HG03039 (cell line): ENCODE measurements around the gene SLC19A1.

Experiments
- ATAC-seq: cut with Tn5 transposase; IDR thresholded peaks from one replicate; pipeline ENCODE4 v1.9.1; 2021; ENCODE audit warnings: mild to moderate bottlenecking, moderate library complexity; ENCODE audit not compliant: unreplicated experiment

SLC19A1 gene

GRCh38 chr21:45542242-45542666, at the start of gene SLC19A1:
Gene SLC19A1, minus strand, starts transcription at chr21:45542440. Its CDS starts 4,481 bp downstream, at chr21:45537959.
- ATAC-seq = peak; percentile 56

- ATAC-seq = no peak
Measured at GRCh38 chr21:45591619-45592207, 49.5 kb upstream of the SLC19A1 start.

- ATAC-seq = no peak
Measured at GRCh38 chr21:45590726-45591618, 48.7 kb upstream of the SLC19A1 start.

GRCh38 chr21:45590246-45590725, 48.0 kb upstream of the SLC19A1 start:
- no peak for ATAC-seq

- no peak for ATAC-seq
Measured at GRCh38 chr21:45589686-45590245, 47.5 kb upstream of the SLC19A1 start.

- no peak for ATAC-seq
Measured at GRCh38 chr21:45588871-45589491, 46.7 kb upstream of the SLC19A1 start.

DNA sequence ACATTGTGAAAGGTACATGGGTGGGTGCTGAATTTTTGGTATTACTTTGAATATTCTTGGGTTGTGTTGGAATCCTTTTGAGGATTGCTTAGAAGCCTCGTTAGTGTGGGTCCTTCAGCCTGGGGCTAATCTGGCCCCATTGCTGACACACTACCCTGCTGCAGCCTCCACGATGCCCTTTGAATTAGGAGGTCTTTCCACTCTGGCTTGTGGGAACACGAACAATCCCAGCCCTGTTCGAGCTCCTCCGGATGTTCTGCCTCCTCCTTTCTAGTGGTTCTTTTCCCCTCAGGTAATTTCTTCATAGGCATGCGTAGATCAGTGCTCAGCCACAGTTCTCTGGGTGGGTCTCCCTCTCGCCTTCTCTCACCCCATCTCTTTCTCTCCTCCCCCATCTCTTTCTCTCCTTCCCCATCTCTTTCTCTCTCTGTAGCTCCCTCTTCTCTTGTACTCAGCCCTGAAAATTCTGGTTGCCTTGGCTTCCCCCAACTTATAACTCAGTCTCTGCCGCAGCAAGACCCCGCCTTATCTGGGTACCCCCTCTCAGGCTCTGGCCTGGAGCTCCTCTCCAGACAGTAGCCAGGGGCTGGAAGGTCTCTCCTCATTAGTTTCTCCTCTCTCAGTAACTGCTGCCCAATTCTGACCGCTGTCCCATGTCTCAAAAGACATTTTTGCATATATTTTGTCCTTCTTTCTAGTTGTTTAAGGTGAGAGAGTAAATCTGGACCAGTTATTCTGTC, 46.0 kb upstream of the SLC19A1 start:
- no peak for ATAC-seq

- ATAC-seq = no peak
Measured at GRCh38 chr21:45586289-45586858, 44.1 kb upstream of the SLC19A1 start.

- ATAC-seq = no peak
Measured at GRCh38 chr21:45584786-45585185, 42.5 kb upstream of the SLC19A1 start.

DNA sequence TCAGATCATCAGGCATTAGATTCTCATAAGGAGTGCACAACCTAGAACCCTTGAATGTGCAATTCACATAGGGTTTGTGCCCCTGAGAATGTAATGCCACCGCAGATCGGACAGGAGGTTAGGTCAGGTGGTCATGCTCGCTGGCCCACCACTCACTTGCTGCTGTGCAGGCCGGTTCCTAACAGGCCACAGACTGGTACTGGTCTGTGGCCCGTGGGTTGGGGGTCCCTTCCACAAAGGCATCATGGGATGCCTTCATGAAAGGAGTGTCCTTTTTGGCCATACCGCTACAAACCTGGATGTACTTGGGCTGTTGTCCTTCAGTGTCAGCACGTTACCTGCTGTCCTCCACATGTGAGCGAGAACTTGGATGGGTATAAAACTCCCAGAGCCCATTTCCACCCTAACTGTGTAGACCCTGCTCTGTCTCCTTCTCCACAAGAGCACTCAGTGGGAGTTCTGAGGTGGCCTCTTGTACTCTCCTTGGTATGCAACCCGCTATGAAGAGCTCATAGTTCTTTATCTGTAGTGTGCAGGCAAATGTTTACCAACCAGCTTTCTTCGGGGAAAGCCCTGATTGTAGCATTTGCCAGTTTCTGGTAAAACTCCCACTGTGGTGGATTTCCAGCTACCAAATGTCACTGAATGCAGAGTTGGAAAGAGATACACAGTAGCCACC, 41.7 kb upstream of the SLC19A1 start:
- ATAC-seq = no peak

DNA sequence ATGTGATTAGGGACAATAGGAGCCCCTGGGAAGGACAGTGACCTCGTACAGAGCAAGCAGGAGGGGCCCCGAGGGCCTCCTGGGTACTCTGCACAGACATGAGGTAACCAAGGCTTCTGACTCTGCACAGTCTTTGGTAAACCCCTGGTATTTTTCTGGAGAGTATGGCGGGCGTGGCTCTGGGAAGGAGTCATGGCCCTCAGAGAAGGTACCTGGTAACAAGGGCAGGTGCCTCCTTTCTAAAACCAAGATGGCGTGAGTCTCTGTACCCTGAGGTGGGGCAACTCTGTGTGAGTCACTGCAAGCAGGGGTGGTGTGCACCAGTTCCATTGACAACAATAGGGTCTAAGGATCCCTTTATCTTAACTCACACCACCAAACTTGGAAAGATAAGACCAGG, 39.9 kb upstream of the SLC19A1 start:
- ATAC-seq = no peak

DNA sequence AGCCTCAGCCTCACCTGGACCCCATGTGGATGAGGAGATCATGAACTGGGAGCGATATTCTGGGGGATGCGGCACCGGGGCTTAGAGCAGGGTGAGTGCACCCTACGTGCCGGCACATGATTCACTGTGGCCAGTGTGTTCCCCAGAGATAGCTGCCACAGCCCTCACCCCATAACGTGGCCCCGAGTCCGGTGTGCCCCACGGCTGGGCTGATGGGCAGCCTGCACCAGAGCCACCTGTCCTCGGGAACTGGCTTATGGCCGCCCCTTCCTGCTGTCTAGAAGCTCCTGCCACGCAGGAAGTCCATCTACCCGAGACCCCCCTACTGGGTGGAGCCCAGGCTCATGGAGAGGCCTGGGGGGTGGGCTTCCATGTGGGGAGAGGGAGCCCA, 39.1 kb upstream of the SLC19A1 start:
- ATAC-seq = no peak

GRCh38 chr21:45580576-45581321, 38.5 kb upstream of the SLC19A1 start:
- ATAC-seq = no peak

DNA sequence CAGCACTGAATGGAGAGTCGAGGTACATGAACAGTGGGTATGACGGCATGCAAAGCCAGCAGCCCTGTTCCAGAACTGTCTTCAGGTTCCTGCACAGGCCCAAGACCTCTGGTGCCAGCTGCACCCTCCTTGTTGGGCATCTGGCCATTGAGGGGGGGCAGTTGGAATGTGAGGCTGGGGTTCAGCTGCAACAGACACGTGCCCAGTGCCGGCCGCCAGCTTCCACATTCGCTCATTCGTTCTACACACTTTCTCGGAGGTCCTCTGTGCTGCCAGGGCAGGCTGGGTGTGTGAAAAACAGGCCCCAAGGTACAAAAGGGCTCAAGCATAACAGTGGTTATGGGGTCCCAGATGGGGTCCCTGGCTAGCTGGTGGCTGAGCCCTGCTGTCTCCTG, 37.9 kb upstream of the SLC19A1 start:
- ATAC-seq = no peak

DNA sequence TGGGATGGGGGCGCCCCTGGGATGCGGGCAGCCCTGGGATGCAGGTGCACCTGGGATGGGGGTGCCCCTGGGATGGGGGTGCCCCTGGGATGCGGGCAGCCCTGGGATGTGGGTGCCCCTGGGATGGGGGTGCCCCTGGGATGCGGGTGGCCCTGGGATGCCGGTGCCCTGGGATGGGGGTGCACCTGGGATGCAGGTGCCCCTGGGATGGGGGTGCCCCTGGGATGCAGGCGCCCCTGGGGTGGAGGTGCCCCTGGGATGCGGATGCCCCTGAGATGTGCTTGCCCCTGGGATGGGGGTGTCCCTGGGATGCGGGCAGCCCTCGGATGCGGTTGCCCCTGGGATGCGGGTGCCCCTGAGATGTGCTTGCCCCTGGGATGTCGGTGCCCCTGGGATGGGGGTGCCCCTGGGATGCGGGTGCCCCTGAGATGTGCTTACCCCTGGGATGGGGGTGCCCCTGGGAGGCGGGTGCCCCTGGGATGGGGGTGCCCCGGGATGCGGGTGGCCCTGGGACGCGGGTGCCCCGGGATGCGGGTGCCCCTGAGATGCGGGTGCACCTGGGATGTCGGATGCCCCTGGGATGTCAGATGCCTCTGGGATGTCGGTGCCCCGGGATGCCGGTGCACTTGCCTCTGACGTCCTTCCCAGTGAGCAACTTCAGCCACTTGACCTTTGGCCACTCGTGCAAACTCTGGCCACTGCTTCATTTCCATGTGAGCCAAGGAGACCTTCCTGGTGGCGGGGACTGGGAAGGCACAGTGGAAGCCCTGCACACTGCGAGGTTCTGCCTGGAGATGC, 37.3 kb upstream of the SLC19A1 start:
- ATAC-seq = no peak

- no peak for ATAC-seq
Measured at GRCh38 chr21:45578811-45579381, 36.7 kb upstream of the SLC19A1 start.

GRCh38 chr21:45578176-45578801, 36.0 kb upstream of the SLC19A1 start:
- ATAC-seq = no peak

GRCh38 chr21:45577801-45578175, 35.5 kb upstream of the SLC19A1 start:
- ATAC-seq = no peak
